CD1c-positive myeloid dendritic cell (primary cell): ENCODE results near the gene PTGDR.

Experiments
- DNase-seq: peaks from one replicate; pipeline ENCODE4 v3.0.0-alpha.2; 2016; ENCODE audit errors: extremely low spot score

Gene PTGDR

GRCh38 chr14:52265253-52265652, 2.2 kb upstream of the PTGDR start:
- DNase-seq, result no peak

GRCh38 chr14:52266179-52266578, 1.3 kb upstream of the PTGDR start:
- DNase-seq, result no peak

DNA sequence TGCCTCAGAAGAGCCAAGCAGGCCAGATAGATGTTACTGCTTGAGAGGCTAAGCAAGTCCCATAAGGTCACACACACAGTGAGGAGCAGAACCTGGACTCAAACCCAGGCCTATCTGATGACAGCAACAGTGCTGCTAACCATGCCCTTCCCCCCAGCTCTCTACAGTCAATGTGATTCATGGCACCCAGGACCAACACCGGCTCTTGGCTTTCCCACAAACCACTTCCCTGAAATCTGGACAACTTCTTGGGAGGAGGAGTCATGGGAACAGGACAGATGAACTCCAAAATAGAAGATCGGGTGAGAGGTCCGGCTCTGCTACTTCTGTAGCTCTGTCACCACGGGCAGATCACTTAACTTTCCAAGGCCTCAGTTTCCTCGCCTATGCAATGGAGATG, 716 bp upstream of the PTGDR start:
- no peak for DNase-seq

GRCh38 chr14:52268279-52269061, 972 bp downstream of the PTGDR start:
- no peak for DNase-seq

DNA sequence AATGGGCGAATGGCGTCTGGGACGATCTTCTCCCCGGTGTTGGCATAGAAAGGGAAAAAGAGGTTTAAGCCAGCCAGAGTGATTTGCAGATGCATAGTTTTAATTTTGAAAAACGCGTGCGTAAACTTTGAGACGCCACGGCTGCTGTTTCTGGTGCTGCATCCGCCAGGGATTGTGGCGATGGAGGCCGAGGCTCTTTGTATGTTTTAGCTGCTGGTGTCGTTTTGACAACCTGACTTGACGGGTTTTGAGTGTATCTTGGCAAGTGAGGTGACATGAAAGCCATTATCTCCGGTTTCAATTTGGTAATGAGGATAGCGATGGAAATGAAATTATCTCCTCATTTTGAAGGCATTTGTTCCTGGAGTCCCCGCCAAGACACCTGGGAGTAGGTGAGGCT, 1.6 kb downstream of the PTGDR start:
- DNase-seq, result no peak

- no peak for DNase-seq
These were observed 2.5 kb downstream of the PTGDR start for GRCh38 chr14:52269982-52270381.

DNA sequence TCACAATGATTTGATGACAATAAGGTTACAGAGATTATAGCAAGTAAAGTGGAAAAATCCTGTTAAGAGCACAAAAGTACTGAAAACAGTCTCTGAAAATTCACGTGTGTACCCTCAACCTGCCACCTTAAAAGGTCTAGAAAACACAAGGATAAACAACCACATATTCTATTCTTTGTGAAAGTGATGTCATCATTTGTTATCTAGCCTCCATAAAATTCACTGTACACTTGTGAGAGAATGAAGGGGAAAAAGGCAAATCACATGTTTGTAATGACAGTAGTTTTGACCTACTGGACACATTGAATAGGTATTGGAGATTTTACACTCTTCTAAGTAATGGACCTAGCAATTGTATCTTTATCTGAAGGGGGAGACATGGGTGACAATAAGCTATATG, 4.0 kb downstream of the PTGDR start:
- no peak for DNase-seq

- peak; percentile 11 for DNase-seq
These were observed 4.9 kb downstream of the PTGDR start for GRCh38 chr14:52272375-52272774.

- no peak for DNase-seq
These were observed 7.9 kb downstream of the PTGDR start for GRCh38 chr14:52275372-52275771.

DNA sequence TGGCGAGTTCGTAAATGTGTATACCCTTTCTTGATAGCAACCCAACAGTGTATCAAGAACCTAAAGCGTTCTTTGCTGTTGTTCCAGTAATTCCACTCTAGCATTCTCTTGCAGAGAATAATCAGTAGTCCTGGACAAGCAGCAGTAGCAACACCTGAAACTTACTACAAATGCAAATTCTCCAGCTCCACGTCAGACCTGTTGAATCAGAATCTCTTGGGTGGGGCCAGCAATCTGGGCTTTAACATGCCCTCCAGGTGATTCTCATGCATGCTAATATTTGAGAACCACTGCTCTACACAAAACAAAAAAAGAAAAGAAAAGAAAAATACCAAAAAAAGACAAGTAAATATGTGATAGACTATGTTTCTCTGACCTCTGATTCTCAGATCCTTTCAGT, 10.1 kb downstream of the PTGDR start:
- DNase-seq, result no peak

- peak; percentile 9 for DNase-seq
These were observed 11.9 kb downstream of the PTGDR start for GRCh38 chr14:52279408-52279807.

GRCh38 chr14:52283099-52283498, 15.6 kb downstream of the PTGDR start:
- no peak for DNase-seq

- DNase-seq, result peak; percentile 25
These were observed 19.5 kb downstream of the PTGDR start for GRCh38 chr14:52286661-52287649.

DNA sequence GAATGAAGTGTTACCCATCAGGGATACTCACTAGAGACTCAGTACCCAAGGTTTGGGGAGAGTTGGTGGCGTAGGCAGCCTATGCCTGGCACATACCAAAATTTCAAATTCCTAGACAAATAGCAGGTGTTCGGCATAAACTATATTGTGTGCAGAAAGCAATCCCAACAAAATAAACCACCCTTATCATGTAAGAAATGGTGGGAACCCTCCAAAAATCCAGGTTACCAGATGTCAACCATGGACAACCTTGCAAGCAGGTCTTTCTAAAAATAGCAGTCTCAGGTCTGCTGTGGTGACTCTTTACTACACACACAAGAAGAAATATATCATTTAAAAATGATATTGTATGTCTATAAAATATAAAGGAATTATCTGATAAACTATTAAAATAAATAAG, 28.9 kb downstream of the PTGDR start:
- no peak for DNase-seq

- no peak for DNase-seq
These were observed 31.3 kb downstream of the PTGDR start for GRCh38 chr14:52298795-52299194.

GRCh38 chr14:52299692-52300278, 32.3 kb downstream of the PTGDR start:
- DNase-seq, result peak; percentile 81

DNA sequence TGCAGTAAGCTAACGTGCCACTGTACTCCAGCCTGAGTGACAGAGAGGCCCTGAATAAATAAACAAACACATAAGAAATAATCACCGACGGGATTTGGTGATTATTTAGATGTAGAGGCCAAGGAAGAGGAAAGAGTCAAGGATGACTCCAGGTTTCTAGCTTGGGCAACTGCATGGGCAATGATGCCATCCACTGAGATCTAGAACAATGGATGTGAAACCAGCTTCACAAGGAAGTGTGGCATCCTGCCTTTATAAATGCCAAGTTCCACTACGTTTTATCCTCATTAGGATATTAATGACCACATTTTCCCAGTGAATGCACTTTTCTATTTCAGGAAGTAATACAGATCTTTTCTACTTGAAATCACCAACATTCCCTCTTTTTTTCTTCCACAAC, 35.7 kb downstream of the PTGDR start:
- DNase-seq, result peak; percentile 56

DNA sequence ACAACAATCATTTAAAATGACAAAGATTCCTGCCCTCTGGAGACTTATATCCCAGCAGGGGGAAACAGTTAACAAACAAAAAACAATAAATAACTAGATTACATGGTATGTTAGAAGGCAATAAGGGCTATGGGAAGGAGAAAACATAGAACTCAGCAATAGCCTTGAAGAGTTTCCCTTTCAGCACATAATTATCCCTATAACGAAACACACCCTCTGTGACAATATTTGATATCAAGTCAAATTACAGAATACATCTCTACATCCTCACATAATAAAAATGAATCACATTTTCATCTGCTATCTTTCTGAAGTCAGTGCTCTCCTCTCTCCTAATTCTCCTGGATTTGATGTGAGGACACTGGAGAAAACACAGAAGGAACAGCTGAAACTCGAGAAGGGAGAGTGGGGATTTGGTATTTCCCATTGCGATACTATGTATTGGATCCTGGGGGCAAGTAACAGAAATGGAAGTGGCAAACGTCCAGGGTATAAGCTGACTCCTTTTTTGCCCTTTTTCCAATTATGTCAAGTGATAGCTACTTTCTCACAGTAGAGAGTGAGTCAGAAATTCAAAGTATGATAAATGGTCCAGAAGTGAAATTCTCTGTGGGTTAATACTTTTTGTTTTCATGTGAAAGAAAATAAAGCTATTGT, 36.9 kb downstream of the PTGDR start:
- no peak for DNase-seq

DNA sequence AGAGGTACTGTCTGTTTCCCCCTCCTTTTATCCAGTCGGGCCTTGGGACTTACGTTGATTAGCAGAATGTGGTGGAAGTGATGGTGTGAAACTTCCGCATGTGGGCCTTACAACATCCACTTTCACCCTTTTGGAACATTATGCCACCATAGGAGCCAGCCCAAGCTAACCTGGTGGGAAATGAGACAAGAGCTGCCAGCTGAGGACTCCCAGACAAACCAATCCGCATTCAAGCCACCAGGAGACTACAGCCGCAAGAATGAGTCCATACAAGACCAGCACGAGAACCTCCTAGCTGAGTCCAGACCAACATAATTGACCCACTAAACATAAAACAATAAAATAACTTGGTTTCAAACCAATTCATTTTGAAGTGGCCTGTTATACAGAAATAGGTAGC, 37.5 kb downstream of the PTGDR start:
- no peak for DNase-seq

GRCh38 chr14:52307376-52307775, 39.9 kb downstream of the PTGDR start:
- no peak for DNase-seq

- DNase-seq, result peak; percentile 78
These were observed 40.4 kb downstream of the PTGDR start for GRCh38 chr14:52307905-52308304.

DNA sequence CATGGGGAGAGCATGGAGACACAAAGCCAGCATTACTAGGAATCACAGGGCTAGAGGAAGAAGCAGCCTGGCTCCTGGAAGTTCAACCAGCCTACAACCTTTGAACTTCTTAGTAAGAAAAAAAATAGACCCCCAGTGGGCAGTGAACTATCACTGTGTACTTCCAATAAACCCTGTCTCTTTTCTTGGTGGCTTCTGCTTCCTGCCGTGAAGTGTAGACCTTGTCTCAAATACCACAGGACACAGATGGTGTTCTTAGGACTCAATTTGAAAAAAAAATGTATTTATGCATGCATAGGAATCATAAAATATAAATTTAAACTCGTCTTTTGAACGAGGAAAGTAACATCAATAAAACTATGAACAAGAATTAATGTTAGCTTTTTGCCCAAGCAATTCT, 43.0 kb downstream of the PTGDR start:
- no peak for DNase-seq
